EL (cell line): Measurements from ENCODE around the gene DMAC1.

ENCODE experiments used
- DNase-seq: peaks from one replicate; pipeline ENCODE4 v3.0.0-alpha.2; 2016

Gene DMAC1

DNA sequence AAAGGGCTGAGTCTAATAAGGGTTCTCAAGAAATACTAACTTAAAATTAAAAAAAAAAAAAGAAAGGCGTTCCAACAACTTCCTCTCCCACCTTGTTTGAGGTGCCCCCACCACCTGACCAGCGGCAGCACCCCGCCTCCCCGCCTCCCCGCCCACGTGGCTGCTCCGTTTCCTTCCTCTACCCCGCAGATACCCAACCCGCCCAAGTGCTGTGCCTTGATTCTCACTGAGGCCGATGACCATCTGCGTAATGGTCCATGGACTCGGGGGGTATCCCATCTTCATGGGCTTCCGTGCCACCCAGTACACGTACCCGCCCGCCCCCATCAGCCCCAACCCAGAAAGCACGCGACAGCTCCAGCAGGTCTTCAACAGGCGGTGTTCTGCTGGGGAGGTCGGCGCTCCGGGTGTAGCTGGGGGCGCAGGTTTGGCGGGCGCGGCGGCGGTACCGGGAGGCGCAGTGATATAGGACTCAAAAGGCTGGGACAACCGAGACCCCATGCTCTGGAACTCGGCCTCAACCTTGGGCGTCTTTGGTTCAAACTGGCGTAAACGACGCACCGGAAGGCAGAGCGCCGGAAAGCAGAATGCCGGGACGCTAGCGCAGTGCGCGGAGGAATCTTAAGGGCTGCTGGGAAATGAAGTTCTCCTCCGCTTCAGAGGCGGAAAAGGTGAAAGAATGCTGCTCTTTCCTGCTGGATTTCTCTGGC, at the start of gene DMAC1:
DMAC1 (minus strand) TSS at position 545 of the 710 bp plus-strand sequence; CDS start at position 501, 44 bp downstream.
- DNase-seq: peak; percentile 79

DNA sequence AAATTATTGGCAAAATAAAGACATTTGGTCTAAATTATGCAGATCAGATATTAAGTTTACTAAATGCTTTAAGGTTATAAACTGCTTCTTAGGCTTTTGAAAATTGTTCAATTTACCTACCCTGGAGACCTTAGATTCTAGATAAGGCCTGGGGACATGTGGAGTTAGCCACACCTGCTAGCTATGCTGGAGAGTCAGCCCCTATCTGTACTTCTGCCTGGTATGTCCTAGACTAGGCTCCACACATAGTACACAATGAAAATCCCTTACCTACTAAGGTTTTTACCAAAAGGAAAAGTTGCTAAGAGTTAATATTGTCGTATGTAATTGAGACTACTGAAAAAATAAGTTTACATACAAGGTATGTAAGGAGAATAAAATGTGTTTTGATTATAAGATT, 49.8 kb upstream of the DMAC1 start:
- DNase-seq: no peak

GRCh38 chr9:7848498-7848897, 48.9 kb upstream of the DMAC1 start:
- DNase-seq: no peak

- DNase-seq: no peak
Measured at GRCh38 chr9:7844242-7844641, 44.7 kb upstream of the DMAC1 start.

DNA sequence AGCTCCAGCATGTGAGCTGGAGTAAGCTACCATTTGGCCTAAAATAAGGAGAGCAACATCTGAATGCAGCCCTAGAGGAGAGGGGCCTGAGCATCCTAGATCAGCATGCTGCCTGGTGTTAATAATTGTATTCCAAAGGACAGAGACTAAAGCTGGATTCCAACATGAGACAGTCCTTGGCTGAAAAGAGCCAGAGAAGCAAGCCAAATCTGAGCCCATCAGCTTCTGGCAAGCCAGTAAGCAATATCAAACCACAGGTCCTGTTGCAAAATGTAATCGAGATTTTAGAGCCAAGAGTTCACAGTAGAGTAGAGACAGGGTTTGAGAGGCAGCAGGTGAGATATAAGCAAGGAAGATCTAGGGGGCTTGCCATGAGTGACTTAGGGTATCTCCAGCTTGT, 42.3 kb upstream of the DMAC1 start:
- no peak for DNase-seq

DNA sequence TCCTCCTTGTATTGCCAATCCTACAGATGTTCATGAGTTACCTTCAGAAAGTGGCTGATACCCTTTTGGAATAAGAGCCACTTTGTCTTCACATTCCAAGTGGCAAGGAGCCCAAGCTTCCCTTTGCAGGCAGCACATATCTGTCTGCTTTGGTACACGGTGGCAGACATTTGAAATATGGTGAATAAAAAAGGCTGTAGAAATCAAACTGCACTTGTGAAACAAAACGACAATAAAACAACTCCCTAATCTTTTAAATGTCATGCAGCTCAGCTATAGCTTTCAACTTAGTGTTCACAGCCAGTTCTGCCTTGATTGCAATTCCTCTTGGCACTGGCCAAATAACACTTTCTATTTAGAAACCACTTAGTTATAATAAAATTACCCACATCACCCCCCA, 35.0 kb upstream of the DMAC1 start:
- DNase-seq: no peak

DNA sequence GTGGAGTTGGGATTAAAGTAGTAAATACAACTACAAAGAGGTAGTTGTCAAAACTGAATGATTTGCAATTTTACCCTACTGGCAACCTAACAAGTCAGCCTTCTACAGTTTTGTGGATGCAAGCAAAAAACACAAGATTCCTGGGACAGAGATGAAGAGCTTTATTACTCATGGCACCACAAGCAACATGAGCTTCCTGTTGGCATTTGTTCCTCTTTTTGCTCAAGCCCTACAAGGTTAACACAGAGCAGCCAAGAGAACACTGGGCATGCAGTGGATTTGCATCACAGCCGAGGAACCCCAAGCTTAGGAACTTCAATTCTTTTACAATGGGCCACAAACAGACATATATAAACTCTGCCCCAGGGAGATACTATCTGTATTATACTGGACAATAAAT, 28.8 kb upstream of the DMAC1 start:
- DNase-seq: no peak

DNA sequence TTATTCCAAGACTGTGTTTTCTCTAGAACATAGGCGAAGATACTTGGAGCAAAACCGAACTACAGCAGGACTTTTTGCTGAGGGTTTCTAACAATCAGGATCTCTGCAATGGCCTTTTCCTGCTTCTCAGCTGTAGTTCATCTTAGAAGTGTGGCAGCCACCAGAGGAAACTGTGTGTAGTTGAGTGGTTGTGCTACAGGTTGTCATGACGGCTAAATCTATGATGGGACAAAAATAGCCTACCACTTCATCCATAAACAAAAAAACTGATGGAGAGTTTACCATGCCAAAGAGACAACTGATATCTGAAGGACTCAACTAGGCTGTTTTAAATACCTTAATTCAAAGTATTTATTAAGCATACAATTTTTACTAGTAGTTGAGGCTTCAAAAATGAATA, 28.2 kb upstream of the DMAC1 start:
- DNase-seq: no peak

- no peak for DNase-seq
Measured at GRCh38 chr9:7827056-7827455, 27.5 kb upstream of the DMAC1 start.

DNA sequence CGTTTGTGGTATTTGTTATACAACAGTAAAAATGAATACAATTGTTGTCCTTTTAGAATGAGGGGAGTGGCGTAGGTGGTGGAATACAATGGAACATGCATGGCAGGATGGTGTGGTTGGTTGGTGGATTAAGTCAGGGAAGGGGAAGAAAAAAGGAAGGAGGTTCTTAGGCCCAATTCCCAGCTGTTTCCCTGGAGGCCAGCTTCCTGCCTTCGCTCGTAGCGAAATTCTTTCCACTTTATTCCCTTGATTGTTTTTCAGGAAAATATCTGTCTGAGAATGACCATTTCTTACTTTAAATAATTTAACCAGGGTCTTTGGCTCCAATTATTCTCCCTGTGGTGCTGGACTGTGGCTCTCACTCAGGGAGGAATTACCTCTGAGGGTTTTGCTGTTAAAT, 24.1 kb upstream of the DMAC1 start:
- DNase-seq: no peak

- DNase-seq: no peak
Measured at GRCh38 chr9:7819984-7820383, 20.4 kb upstream of the DMAC1 start.

DNA sequence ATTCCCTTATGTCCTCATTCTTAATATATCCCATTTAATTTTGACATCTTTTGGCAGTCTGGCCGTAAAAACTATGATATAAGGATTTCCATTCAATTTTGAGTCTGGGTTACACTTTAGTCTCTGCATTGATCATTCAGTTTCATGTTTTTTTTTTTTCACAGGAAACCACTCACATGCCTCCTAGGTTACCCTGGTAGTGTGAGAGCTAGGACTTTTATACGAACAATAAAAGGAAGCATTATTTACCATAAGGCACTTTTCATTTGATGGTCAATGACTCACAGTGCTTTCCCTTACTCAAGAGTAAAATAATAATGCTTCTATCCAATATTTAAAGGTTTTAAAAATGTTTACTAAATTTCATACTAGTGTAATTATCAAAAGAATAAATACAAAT, 16.4 kb upstream of the DMAC1 start:
- DNase-seq: no peak

DNA sequence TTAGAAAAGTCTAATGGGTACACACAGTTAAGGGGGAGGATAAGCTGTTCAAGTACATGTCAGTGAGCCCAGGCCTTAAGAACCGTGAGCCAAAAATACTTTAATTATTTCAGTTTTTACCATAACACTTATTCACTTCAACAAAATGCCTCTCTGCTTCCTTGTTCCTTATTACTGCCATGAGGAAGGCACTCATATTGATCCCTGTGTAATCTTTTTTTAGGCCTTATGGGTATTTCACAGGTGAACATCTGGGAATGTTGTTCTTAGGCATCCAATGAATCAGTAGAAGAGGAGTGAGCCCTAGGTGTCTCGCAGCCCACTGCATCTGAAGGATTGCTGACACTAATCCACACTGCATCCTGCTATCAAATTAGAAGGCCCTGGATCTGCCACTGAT, 13.5 kb upstream of the DMAC1 start:
- no peak for DNase-seq

- no peak for DNase-seq
Measured at GRCh38 chr9:7811677-7812076, 12.1 kb upstream of the DMAC1 start.

GRCh38 chr9:7802666-7803065, 3.1 kb upstream of the DMAC1 start:
- DNase-seq: no peak

- DNase-seq: no peak
Measured at GRCh38 chr9:7799944-7800285, 337 bp upstream of the DMAC1 start.

GRCh38 chr9:7794196-7794595, 5.4 kb downstream of the DMAC1 start:
- no peak for DNase-seq

GRCh38 chr9:7791394-7791793, 8.2 kb downstream of the DMAC1 start:
- DNase-seq: no peak

GRCh38 chr9:7790819-7791182, 8.8 kb downstream of the DMAC1 start:
- DNase-seq: no peak

DNA sequence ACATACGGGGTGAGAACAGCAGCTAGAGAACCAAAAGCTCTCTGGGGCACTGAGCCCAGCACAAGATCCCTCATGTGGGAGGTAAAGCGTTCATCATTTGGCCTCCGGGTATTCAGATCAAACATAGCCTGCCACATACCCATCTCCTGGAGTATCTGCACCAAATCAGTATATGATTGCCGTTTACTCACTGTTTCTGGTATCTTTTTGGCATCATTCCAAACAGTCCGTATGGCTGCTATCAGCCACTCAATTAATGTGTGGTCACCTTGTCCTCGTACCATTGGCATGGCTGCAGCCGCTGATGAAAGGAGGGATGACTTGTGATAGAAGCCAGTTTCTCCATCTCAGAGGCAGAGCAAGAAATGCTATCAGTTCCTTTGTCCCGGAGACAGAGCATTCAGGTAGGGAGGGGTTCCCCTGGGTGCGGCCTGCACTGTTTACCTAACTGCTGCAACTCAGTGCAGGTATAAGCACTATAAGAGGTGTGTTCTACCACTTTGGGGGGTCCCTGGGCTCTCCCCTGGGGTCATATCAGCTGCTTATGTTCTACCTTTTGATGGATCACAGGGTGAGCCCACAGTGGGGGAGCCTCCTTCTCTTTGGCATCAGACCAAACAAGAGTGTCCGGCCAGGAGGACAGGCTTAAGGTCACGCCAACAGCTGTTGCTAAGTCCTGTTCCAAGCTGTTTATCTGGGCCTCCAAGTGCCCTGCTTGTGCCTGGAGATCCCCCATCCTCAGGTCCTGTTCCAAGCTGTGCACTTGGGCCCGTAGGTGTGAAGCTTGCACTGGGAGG, 9.4 kb downstream of the DMAC1 start:
- no peak for DNase-seq

DNA sequence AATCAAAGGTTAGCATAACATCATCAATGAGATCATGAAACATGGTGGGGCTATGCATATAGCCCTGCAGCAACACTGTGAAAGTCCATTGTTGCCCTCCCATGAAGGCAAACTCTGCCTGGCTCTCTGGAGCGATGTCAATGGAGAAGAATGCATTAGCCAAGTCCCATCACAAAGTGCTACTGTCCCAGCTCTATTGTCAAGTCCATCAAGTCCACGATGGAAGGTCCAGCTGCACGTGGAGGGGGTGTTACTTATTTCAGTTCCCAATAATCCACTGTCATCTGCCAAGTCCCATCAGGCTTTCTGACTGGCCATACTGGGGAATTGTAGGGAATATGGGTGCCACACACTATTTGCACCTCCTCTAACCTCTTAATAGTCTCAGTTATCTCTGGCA, 10.8 kb downstream of the DMAC1 start:
- DNase-seq: no peak

GRCh38 chr9:7785813-7786212, 13.8 kb downstream of the DMAC1 start:
- DNase-seq: no peak

- DNase-seq: no peak
Measured at GRCh38 chr9:7784472-7784871, 15.1 kb downstream of the DMAC1 start.

GRCh38 chr9:7783635-7784063, 15.9 kb downstream of the DMAC1 start:
- DNase-seq: no peak
